Measurements from ENCODE around the gene PDZD4. TPM values are rescaled to one million over a fixed set of nuclear protein-coding genes. Genes with fewer than 3 reads are reported as not detected.

PDZD4 gene
- polyA plus RNA-seq, 4 donors, result 6.9 to 13.7 (median 9.6) TPM

DNA sequence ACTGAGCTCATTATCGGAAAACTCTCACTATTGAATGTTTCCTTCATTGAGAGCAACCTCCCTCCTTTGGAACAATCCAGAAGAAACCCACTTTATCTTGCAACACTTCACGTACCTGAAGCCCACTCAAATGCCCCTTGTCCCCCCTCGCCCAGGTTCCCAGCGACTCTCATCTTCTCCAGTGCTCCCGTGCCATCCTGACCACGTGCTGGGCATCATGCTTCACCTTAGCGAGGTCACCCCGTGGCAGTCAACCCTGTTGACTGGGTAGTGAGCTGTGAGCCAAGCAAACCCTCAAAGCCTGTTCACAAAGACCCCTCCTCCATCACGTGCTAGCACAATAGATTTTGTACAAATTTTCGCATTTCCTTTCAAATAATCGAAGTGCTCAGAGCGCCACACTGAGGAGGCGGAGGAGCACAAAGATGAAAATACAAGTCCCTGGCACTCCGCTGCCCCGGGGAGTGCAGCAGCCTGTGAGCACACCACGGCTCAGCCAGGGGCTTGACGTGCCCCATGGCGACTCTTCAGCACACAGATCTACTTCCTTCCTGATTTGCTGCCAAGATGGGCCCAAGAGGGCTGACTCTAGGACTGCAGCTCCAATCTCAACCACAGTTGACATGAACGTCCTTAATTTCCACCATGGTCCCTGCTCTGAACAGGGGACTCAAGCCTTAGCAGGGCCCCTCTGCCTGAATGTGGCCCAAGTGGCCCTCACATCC lies 15.6 kb downstream of the PDZD4 start:
- no peak for DNase-seq (ENCODE audit: low read depth in 4 of 4, low spot score in 3 of 4)

DNA sequence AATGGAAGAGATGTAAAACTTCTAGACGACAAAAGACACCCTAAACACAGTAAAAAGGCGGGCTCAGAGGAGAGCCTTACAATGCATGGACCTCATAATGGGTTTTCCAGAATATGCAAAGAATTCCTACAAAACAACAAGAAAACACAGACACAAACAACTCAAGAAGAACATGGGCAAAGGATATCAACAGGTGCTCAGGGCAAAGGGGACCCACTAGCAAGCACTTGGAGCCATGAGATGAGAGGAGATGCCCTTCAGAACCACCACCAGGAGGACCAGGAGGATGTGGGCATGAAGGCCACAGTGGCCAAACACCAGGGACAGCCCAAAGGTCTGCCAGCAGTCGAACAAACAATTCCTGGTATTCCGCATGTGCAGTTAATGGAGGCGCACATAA lies 17.2 kb downstream of the PDZD4 start:
- no peak for DNase-seq (ENCODE audit: low read depth in 4 of 4, low spot score in 3 of 4)

DNA sequence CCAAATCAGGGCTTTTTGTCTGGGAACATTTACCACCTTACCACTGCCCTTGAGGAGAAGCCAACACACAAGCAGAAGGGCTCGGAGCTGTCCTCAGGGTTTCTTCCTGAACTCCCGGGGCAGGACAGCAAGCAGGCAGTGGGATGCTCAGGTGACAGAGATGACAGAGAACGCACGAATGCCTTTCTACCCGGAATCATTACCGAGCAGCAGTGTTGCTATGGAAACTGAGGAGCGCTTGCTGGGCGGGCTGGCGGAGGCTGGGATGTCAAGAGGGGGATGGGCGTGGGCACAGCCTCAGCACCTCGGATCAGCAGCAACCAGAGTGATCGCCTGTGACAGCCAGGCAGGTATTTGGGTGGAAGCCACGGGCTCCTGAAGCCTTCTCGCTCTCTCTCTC lies 18.1 kb downstream of the PDZD4 start:
- DNase-seq (ENCODE audit: low read depth in 4 of 4, low spot score in 3 of 4), result no peak

DNA sequence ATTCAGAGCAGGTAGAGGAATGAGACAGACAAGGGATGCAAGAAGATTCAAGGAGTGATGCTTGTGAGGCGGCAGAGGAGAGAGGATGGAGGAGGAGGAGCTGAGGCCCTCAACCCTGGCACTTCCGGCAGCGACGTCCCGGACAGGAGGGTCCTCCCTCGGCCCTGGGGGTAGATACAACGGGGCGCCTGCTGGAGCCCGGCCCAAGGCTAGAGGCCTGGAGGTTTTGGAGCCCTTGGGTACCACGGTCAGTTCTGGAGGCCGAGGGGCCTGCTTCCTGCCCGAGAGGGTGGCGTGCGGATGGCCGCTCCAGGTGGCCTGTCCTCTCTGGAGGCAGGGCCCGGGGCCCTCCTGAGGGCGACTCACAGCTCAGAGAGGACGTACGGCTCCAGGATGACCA lies 22.4 kb downstream of the PDZD4 start:
- no peak for DNase-seq (ENCODE audit: low read depth in 4 of 4, low spot score in 3 of 4)

DNA sequence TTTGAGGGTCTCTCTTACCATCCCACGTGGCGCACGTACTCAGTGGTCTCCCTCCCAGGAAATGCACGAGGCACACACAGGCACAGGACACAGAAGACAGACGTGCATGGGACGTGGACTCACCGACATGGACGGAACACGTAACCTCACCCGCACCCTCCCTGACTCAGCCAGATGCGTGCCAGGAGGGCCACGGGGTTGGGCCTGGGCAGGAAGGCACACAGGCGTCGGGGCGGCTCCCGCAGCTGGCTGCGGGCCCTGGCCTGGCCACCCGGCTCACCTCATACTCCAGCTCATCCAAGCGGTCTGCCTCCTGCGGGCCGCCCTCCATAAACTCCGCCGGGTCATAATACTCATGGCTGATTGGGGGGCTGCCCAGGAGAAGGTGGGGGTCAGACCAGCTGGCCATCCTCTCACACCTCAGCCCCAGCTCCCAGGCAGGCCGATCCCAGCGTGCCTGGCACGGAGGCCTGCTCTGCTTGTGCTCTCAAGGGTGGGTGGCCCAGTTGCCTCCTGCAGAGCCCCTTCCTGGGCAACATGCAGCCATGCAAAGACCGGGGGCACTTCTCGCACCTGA lies 23.3 kb downstream of the PDZD4 start:
- DNase-seq (ENCODE audit: low read depth in 4 of 4, low spot score in 3 of 4), result no peak

DNA sequence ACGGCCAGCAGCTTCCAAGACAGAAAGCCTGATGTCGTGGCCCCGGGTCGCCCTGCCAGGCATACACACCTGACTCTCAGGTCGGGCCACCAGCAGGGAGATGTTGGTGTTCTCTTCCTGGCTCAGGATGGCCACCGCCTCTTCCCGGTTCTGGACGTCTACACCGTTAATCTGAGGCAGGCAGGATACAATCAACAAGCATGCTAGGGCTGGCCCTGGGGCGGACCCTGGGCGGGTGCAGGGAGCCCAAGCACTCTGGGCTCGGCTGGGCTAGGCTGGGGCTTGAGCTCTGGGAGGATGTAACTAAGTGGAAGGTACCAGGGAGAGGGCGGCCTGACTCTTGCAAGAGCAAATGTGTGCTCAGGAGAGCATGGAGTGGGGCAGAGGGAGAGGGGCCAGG lies 24.9 kb downstream of the PDZD4 start:
- DNase-seq (ENCODE audit: low read depth in 4 of 4, low spot score in 3 of 4), result no peak

DNA sequence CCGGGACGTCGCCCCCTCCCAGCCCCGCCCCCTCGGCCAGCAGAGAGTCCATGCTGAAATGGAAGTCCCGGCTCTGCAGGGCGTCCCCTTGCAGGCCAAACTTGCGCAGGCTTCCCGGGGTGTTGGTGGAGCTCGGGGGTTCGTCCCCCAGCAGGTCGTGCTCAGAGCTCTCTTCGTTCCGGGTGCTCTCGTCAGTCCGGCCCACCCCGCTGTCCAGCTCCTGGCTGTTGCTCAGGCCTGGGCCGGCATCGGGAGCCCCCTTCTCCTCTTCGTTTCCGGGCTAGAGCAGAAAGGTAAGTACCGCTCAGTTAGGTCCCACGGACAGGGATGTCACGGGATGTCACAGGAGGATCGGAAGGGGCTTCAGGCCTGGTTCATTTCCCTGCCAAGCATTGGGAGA lies 25.7 kb downstream of the PDZD4 start:
- DNase-seq (ENCODE audit: low read depth in 4 of 4, low spot score in 3 of 4), result no peak

DNA sequence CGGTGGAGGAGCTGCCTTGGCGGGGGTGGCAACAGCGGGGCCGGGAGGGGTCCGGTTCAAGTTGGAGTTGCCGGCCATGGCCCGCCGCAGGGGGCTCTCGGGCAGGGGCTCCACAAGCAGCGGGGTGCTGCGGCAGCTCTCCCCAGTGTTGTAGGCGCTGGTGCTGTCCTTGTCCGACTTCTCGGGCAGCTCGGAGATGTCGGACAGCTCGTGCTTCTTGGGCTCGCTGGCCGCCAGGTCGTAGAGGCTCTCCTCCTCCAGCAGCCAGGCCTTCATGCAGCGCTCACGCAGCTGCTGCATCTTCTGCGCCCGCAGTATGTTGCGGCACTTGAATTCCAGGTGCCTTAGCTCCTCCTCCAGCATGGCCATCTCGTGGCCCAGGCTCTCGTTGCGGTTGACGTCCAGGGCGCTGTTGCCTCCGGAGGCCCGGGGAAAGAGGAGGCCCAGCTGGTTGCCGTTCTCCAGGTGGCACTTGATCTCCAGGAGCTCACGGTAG lies 26.2 kb downstream of the PDZD4 start:
- DNase-seq (ENCODE audit: low read depth in 4 of 4, low spot score in 3 of 4), result no peak

DNA sequence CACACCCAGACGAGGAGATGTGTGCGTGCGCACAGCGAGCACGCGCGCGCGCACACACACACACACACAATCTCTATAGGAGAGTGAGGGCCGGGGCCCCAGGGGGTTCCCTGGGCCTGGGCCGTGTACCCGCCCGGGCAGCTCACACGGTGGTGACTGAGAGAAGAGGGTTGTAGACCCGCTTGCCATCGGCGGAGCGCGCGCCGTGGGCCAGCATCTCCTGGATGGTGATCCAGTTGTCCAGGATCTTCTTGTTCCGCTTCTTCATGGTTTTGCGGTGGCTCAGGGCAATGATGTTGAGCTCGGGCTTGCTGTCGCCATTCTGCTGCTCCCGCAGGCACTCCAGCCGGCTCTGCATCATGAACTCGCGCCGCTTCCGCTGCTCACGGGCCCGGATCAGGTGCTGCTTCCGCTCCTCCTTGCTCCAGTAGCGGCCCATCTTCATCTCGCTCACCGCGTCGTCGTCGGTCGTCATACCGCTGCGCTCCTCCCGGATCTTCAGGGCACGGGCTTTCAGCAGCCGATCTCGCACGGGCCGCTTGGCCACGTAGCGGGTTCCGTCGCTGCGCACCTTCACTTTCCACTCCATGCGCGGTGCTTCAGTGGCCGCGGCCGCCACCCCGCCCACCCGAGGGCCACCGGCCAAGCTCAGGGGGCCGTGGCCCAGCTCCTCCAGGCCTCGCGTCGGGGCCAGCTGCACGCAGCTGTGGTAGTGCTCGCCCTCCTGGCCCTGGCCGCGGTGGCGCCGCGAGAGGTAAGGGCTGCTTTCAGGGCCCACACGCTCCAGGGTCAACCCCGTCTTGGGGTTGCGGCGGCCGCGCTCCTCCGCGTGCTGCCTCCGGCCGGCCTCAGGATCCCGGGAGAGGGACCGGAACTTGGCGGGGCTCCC lies 26.9 kb downstream of the PDZD4 start:
- no peak for DNase-seq (ENCODE audit: low read depth in 4 of 4, low spot score in 3 of 4)

DNA sequence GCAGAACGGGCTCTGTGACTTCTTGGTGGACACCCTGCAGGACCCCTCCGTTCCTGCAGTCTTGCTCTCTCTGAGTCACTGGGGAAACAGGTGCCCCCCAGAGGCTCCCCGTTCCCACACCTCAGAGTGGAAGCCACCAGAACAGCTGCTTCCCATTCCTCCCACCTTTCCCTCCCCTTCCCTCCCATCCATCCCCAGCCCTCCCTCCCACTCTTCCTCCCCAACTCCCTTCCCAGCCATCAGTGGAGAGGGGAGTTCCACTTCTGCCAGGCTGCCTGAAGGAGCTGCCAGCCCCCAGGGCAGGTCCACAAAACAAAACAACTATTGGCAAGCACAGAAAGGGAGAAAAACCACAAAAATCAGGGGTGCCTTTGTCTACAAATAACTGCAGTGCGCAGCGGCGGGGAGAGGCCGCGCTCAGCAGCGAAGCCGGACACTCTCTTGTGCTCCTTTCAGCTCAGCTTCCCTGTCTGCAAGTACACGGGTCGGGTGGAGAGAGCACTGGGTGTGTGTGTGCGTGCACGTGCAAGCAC lies 27.8 kb downstream of the PDZD4 start:
- no peak for DNase-seq (ENCODE audit: low read depth in 4 of 4, low spot score in 3 of 4)

DNA sequence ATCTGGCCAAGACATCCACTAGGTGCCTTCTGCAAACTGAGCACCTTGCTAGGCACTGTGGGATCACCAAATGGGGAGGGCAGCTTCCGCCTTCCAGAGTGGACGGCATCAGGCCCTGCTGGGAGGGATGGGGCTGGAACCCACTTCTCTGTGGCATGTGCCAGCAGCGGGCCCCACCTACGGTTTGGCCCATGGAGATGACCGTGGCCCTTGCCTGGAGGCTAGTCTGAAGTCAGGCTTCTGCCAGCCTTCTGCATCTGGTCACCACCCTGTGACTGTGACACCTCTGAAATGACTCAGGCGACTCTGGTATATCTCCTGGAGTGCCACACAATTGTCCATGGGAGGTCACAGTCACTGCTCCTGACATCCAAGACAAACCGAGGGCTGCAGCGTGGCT lies 28.7 kb downstream of the PDZD4 start:
- no peak for DNase-seq (ENCODE audit: low read depth in 4 of 4, low spot score in 3 of 4)

DNA sequence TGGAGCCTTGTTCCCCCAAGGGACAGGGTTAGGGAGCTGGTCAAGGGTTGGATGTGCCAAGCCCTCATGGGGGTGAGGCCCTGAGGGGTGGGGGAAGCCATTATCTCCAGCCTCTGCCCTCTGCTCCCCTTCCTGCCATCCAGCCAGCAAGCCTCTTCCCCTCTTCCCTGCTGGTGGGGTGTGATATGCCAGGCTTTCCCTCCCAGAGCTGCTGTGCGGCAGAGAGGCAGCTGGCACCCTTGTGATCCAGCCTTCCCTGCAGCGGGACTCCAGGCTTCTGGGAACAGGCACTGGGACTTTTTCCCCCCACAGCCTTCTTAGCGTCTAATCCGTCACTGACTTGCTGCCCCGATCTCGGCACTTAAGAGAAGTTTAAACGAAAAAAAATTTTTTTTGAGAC lies 29.6 kb downstream of the PDZD4 start:
- no peak for DNase-seq (ENCODE audit: low read depth in 4 of 4, low spot score in 3 of 4)

DNA sequence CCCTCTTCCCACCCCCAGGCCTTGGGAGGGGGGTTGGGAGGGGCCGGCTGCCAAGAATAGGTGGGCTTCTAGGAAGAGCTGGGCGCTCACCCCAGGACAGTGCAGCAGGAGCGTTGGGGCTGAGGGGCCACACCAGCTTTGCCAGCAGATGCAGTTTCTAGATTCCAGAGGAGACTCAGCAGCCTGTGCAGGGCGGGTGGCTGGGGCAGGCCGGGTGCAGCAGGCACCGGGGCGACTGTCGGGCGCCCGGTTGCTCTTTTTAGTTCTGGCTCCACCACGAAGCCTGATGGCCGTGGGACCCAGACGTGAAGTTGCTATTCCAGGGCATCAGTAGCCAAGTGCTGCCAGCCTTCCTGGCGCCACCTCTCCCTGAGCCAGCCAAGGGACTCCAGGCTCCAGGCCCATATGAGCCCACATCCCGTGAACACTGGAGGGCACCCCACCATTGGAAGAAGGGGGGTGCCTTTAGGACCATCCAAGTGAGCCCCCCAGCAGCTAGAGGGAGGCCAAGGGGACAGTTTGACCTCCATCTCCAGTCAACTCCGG lies 30.1 kb downstream of the PDZD4 start:
- no peak for DNase-seq (ENCODE audit: low read depth in 4 of 4, low spot score in 3 of 4)

DNA sequence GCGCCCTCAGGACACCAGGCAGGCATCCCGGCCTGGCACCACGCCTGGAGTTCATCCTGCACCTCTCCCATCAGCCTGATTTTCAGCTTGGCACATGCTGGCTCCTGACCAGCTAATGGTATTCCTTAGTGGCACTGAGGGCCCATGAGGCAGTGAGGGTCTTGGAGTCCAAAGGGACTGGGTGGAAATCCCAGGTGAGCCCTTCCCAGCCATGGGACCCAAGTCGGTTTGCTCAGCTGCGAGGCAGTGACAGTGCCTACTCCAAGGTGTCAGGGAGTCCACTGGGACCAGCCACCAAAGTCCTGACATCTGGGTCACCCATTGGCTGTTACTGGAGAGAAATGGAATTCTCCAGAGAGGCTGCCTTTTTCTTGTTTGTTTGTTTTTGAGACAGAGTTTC lies 31.0 kb downstream of the PDZD4 start:
- no peak for DNase-seq (ENCODE audit: low read depth in 4 of 4, low spot score in 3 of 4)

DNA sequence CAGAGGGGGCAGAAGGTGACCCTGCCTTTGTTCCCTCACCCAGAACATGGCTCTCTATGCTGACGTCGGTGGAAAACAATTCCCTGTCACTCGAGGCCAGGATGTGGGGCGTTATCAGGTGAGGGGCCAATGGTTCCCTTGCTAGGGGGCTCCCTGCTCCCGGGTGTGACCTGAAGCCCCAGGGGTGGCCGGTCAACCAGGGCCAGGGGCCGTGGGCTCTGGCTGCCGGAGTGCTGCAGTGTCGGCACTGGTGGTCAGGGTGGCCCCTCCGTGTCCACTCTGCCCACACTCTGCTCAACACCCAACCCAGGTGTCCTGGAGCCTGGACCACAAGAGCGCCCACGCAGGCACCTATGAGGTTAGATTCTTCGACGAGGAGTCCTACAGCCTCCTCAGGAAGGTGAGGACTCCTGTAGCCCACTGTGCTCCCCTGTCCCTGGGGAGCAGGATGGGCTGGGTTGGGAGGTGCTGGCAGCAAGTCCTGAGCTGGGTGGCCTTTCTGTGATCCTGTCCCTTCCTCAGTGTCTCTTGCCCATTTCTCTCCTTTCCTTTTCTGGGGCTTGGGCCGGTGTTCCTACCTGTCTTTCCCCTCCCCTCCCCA lies 32.8 kb downstream of the PDZD4 start:
- no peak for DNase-seq (ENCODE audit: low read depth in 4 of 4, low spot score in 3 of 4)

DNA sequence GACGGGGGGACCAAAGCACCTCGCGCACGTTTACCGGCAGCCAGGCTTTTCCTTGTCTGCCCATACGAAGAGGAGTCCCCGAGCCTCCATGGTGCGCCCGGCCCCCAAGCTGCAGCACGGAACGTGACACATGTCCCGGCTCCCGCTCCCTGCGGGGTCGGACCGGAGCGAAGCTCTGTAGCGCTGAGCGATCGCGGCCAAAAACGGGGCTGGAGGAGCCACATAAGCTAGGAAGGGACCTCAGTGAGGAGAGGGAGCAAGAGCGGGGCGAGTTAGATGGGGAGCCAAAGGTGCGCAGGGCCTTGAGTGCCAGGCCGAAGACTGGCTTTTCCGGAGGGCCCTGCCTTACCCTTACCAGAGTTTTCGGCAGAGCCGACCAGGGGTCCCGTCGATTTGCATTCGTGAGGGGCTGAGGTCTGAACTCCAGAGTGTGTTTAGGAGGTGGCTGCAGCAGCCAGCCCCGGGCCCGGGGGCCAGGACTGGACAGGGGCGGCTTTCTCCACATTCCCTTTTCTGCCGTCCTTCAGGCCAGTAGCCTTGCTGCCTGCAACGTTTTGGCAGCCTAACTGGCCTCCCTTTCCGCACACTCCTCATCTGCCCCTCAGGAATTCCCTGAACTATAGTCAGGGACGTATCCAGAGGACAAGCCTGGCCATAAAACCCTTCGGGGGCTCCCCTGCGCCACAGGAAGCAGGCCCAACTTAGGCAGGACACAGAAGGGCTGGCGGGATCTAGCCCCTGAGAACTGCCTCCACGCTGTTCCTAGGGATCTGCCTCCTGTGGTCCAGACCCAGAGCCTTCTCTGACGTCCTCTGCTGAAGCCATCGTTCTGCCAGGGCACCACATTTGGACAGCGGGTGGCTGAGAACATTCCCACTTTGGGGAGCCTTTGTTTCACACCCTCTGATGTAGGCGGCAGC lies 35.2 kb downstream of the PDZD4 start:
- DNase-seq (ENCODE audit: low read depth in 4 of 4, low spot score in 3 of 4), result no peak

DNA sequence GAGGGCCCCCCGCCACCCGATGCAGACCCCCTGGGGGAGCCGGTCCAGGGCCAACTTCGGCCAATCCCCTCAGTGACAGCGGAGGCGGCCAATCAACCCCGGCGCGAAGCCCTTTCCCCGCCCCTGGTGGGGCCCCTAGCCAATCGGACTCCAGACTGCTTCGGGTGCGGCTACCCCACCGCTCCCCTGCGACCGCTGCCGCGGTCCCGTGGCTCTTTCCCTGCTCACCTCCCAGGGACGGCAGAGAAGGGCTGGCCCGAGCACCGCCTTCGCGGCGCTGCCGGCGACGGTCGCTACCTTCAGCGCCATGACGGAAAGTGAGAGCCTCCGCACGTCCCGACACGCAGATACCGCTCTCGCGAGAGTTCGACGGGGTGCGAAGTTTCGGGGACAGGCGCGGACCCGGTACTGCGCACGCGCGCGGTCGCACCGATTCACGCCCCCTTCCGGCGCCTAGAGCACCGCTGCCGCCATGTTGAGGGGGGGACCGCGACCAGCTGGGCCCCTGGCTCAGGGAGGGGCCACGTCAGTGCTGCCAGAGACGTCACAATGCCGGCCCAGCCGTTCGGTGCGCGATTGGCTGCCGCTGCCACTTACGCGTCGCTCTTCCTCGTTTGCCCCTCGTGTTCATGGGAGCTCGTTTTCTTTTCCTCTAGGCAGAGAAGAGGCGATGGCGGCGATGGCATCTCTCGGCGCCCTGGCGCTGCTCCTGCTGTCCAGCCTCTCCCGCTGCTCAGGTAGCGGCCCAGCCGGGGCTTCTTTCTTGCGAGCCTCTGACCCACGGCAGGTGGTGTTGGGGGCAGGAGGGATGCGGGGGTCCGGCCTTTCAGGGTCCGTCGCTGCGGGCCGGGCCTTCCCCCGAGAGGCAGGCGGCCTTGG lies 36.1 kb downstream of the PDZD4 start, which contains the start of the genes IDH3G and SSR4:
Gene IDH3G, minus strand, starts transcription at position 358 of the 879 bp plus-strand sequence. Its CDS starts 49 bp downstream, at position 309.
Gene SSR4, plus strand, starts transcription at position 651 of the 879 bp plus-strand sequence. Its CDS starts 20 bp downstream, at position 671.
- DNase-seq (ENCODE audit: low read depth in 4 of 4, low spot score in 3 of 4), result peak; percentile 76 to 88 (median 82)

DNA sequence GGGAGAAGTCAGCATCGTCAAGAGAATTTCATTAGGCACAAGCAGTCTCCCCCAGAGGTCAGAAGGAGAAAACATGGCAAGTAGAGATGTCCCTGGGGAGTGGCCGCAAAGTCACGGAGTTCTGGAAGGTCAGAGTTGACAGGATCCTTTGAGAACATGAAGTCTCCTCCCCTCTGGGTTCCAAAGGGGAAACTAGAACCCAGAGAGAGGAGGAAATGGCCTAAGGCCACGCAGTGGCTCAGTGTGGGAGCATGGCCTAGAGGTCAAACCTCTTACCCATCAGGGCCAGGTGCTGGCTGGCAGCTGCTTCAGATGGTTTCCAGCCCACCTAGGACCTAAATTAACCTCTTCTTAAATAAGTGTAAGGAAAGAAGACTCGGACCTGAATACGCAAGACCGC lies 37.1 kb downstream of the PDZD4 start:
- no peak for DNase-seq (ENCODE audit: low read depth in 4 of 4, low spot score in 3 of 4)
